ENCODE data around the gene CMIP. TPM values are rescaled to one million over a fixed set of nuclear protein-coding genes. Genes with fewer than 3 reads are reported as not detected.

The CMIP gene
- total and polyA plus RNA-seq, 3 experiments from 2014 or later: 1.0 to 24.4 (median 23.6) TPM

GRCh38 chr16:81665588-81665987, 221.0 kb downstream of the CMIP start:
- Histone ChIP-seq H3K27me3 (ENCODE audit: insufficient read depth, low read length, poor library complexity, severe bottlenecking) (no peaks in the 10 kb centered on the region), H3K4me3 (ENCODE audit: low read length) (no peak overlapping the region), H3K36me3 (ENCODE audit: insufficient read depth, low read length) (peaks cover 33% of the 10 kb centered on the region), H3K9me3 (ENCODE audit: low read length) (no peaks in the 10 kb centered on the region), H3K4me1 (ENCODE audit: insufficient read depth, low read length) (no peaks in the 10 kb centered on the region), H3K27ac (ENCODE audit: low read depth, low read length) (no peak overlapping the region)
- Mint-ChIP-seq H3K9me3 (peaks cover 0 to 3% (median 0%) of the 10 kb centered on the region in 5 donors), H3K4me3 (no peak overlapping the region), H3K27me3 (no peaks in the 10 kb centered on the region), H3K27ac (peak overlapping the region in 7 of 8 donors; percentile 13 to 86 (median 70)), H3K36me3 (peaks cover 9 to 73% (median 9%) of the 10 kb centered on the region in 3 donors), H3K4me1 (peaks cover 0 to 8% (median 2%) of the 10 kb centered on the region in 3 donors)
- ChIA-PET CTCF (no interaction called here), POLR2A (no interaction called here)
- no peak for DNase-seq

GRCh38 chr16:81666113-81666512, 221.5 kb downstream of the CMIP start:
- H3K4me1 ChIP-seq (ENCODE audit: insufficient read depth, low read length): no peaks in the 10 kb centered on the region
- H3K4me3 ChIP-seq (ENCODE audit: low read length): no peak overlapping the region
- no peak for DNase-seq
- CTCF ChIA-PET: interaction anchor here (1.3 kb wide), 1 partner anchor 64 kb away, joined by 3 read pairs; no protein-coding TSS in a partner anchor
- Mint-ChIP-seq H3K27ac (peak overlapping the region in 7 of 8 donors; percentile 11 to 86 (median 70)), H3K36me3 (peaks cover 11 to 72% (median 14%) of the 10 kb centered on the region in 3 donors), H3K9me3 (peaks cover 0 to 3% (median 0%) of the 10 kb centered on the region in 5 donors), H3K4me3 (no peak overlapping the region), H3K4me1 (peaks cover 0 to 8% (median 2%) of the 10 kb centered on the region in 3 donors), H3K27me3 (no peaks in the 10 kb centered on the region)
- peaks cover 30% of the 10 kb centered on the region for H3K36me3 ChIP-seq (ENCODE audit: insufficient read depth, low read length)
- no peak overlapping the region for H3K27ac ChIP-seq (ENCODE audit: low read depth, low read length)
- H3K9me3 ChIP-seq (ENCODE audit: low read length): no peaks in the 10 kb centered on the region
- H3K27me3 ChIP-seq (ENCODE audit: insufficient read depth, low read length, poor library complexity, severe bottlenecking): no peaks in the 10 kb centered on the region
- POLR2A ChIA-PET: no interaction called here

DNA sequence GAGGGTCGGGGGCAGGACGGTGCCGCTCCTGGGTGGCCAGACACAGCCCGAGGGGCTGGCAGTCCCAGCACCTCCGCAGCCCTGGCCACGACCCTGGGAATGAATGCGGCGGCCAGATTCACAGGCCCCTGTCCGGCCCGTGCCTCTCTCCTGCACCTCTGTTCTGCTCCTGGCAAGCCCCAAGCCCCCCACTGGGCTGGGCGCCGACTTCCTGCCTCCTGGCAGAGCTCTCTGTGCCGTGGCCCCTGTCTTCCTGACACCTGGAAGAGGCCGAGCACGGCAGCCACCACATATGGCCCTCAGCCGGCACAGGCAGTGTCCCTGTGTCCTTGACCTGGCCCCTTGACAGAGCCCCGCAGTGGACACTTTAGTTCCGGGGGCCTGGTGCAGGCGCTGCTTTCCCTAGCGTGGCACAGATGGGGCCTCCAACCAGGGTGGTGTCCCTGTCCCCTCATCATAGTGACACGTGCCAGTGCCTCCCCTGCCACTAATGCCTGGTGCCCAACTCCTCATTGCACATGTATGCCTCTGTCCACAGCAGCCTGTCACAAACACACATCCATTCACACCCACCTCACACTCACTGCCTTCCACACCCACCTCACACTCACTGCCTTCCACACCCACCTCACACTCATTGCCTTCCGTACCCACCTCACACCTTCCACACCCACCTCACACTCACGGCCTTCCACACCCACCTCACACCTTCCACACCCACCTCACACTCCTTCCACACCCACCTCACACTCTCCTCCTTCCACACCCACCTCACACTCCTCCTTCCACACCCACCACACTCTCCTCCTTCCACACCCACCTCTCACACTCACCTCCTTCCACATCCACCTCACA, 223.9 kb downstream of the CMIP start:
- peaks cover 0 to 8% (median 2%) of the 10 kb centered on the region in 3 donors for H3K4me1 Mint-ChIP-seq
- DNase-seq: no peak
- no peak overlapping the region for H3K4me3 ChIP-seq (ENCODE audit: low read length)
- H3K4me1 ChIP-seq (ENCODE audit: insufficient read depth, low read length): no peaks in the 10 kb centered on the region
- no peaks in the 10 kb centered on the region for H3K27me3 ChIP-seq (ENCODE audit: insufficient read depth, low read length, poor library complexity, severe bottlenecking)
- no peaks in the 10 kb centered on the region for H3K27me3 Mint-ChIP-seq
- no peaks in the 10 kb centered on the region for H3K9me3 ChIP-seq (ENCODE audit: low read length)
- H3K4me3 Mint-ChIP-seq: no peak overlapping the region
- peak overlapping the region; percentile 52 to 96 (median 74) for H3K27ac Mint-ChIP-seq
- H3K27ac ChIP-seq (ENCODE audit: low read depth, low read length): no peak overlapping the region
- peaks cover 36% of the 10 kb centered on the region for H3K36me3 ChIP-seq (ENCODE audit: insufficient read depth, low read length)
- H3K9me3 Mint-ChIP-seq: peaks cover 0 to 3% (median 0%) of the 10 kb centered on the region in 5 donors
- POLR2A ChIA-PET: no interaction called here
- CTCF ChIA-PET: no interaction called here
- H3K36me3 Mint-ChIP-seq: peaks cover 14 to 67% (median 15%) of the 10 kb centered on the region in 3 donors

- POLR2A ChIA-PET: no interaction called here
- Mint-ChIP-seq H3K4me3 (no peak overlapping the region), H3K36me3 (peaks cover 11 to 65% (median 12%) of the 10 kb centered on the region in 3 donors), H3K4me1 (peaks cover 0 to 8% (median 2%) of the 10 kb centered on the region in 3 donors), H3K27ac (peak overlapping the region; percentile 50 to 96 (median 80)), H3K9me3 (peaks cover 0 to 3% (median 0%) of the 10 kb centered on the region in 5 donors), H3K27me3 (no peaks in the 10 kb centered on the region)
- H3K36me3 ChIP-seq (ENCODE audit: insufficient read depth, low read length): peaks cover 36% of the 10 kb centered on the region
- no peak for DNase-seq
- H3K4me3 ChIP-seq (ENCODE audit: low read length): no peak overlapping the region
- no peaks in the 10 kb centered on the region for H3K9me3 ChIP-seq (ENCODE audit: low read length)
- H3K27me3 ChIP-seq (ENCODE audit: insufficient read depth, low read length, poor library complexity, severe bottlenecking): no peaks in the 10 kb centered on the region
- peak overlapping the region; percentile 33 for H3K27ac ChIP-seq (ENCODE audit: low read depth, low read length)
- H3K4me1 ChIP-seq (ENCODE audit: insufficient read depth, low read length): no peaks in the 10 kb centered on the region
- CTCF ChIA-PET: no interaction called here
These were observed 225.1 kb downstream of the CMIP start for GRCh38 chr16:81669473-81670350.

DNA sequence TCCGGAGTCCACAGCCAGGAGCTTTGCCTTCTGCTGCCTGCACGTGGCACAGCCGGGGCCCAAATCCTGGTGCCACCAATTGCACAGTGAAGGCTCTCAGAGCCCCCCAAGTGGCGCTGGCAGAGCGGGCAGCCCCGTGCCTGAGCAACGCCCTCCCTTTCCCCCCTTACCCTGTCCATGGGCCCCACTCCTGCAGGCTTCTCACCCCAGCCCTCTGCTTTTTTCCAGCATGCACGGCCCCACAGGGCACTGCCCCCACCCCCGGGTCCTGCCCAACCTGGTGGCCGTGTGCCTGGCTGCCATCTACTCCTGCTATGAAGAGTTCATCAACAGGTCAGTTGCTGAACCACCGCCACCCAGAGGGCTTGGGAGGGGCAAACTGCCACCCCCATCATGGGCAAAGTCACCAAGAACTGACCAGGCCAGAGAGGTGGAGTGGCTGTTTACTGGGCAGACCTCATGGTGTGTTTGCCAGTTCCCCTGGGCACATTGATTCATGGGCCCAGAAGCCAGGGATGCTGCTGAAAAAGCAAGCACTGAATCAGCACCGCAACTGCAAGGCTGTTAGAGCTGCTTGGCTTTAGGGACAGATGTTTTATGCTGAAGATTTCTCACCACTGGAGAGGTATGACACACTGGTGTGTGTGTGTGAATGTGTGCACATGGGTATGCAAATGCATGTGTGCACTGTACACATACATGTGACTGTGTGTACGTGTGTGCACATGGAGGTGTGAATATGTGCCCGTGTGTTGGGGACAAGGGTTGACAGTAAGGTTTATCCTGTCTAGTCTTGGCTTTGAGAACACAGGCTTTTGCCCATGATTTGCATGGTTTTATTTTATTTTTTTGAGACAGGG, 227.4 kb downstream of the CMIP start:
- no peak for DNase-seq
- Histone ChIP-seq H3K27ac (ENCODE audit: low read depth, low read length) (no peak overlapping the region), H3K4me1 (ENCODE audit: insufficient read depth, low read length) (no peaks in the 10 kb centered on the region), H3K27me3 (ENCODE audit: insufficient read depth, low read length, poor library complexity, severe bottlenecking) (no peaks in the 10 kb centered on the region), H3K36me3 (ENCODE audit: insufficient read depth, low read length) (peaks cover 40% of the 10 kb centered on the region), H3K4me3 (ENCODE audit: low read length) (no peak overlapping the region), H3K9me3 (ENCODE audit: low read length) (no peaks in the 10 kb centered on the region)
- CTCF ChIA-PET: no interaction called here
- H3K27ac Mint-ChIP-seq: peak overlapping the region in 7 of 8 donors; percentile 34 to 89 (median 68)
- peaks cover 0 to 8% (median 2%) of the 10 kb centered on the region in 3 donors for H3K4me1 Mint-ChIP-seq
- POLR2A ChIA-PET: no interaction called here
- peaks cover 0 to 3% (median 0%) of the 10 kb centered on the region in 5 donors for H3K9me3 Mint-ChIP-seq
- H3K4me3 Mint-ChIP-seq: no peak overlapping the region
- no peaks in the 10 kb centered on the region for H3K27me3 Mint-ChIP-seq
- H3K36me3 Mint-ChIP-seq: peaks cover 10 to 63% (median 11%) of the 10 kb centered on the region in 3 donors

- Histone ChIP-seq H3K4me1 (ENCODE audit: insufficient read depth, low read length) (no peaks in the 10 kb centered on the region), H3K9me3 (ENCODE audit: low read length) (no peaks in the 10 kb centered on the region), H3K4me3 (ENCODE audit: low read length) (no peak overlapping the region), H3K27ac (ENCODE audit: low read depth, low read length) (no peak overlapping the region), H3K36me3 (ENCODE audit: insufficient read depth, low read length) (peaks cover 41% of the 10 kb centered on the region), H3K27me3 (ENCODE audit: insufficient read depth, low read length, poor library complexity, severe bottlenecking) (no peaks in the 10 kb centered on the region)
- CTCF ChIA-PET: no interaction called here
- H3K27me3 Mint-ChIP-seq: no peaks in the 10 kb centered on the region
- H3K36me3 Mint-ChIP-seq: peaks cover 10 to 71% (median 11%) of the 10 kb centered on the region in 3 donors
- H3K9me3 Mint-ChIP-seq: peaks cover 0 to 3% (median 0%) of the 10 kb centered on the region in 5 donors
- H3K4me3 Mint-ChIP-seq: no peak overlapping the region
- POLR2A ChIA-PET: no interaction called here
- peaks cover 0 to 15% (median 4%) of the 10 kb centered on the region in 3 donors for H3K4me1 Mint-ChIP-seq
- peak overlapping the region in 4 of 8 donors; percentile 26 to 84 (median 40) for H3K27ac Mint-ChIP-seq
- DNase-seq: no peak
These were observed 228.8 kb downstream of the CMIP start for GRCh38 chr16:81673432-81673831.

DNA sequence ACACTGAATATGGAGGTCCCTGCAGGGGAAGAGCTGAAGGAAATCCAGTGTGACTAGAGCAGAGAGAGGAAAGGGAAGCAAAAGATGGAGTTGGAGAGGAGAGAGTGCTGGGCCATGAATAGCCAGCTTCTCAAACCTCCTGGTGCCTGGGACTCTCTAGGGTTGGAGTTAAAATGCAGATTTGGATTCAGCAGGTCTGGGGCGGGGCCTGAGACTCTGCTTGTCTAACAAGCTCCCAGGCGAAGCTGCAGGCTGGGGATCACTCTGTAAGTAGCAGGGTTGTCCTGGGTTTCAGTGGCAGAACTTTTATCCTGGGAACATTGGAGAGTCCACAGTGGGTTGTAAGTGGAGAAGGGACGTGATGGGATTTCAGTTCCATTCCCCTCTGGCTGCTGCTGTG, 231.1 kb downstream of the CMIP start:
- H3K4me3 Mint-ChIP-seq: no peak overlapping the region
- Histone ChIP-seq H3K9me3 (ENCODE audit: low read length) (no peaks in the 10 kb centered on the region), H3K4me1 (ENCODE audit: insufficient read depth, low read length) (no peaks in the 10 kb centered on the region), H3K4me3 (ENCODE audit: low read length) (no peak overlapping the region), H3K27me3 (ENCODE audit: insufficient read depth, low read length, poor library complexity, severe bottlenecking) (no peaks in the 10 kb centered on the region), H3K36me3 (ENCODE audit: insufficient read depth, low read length) (peaks cover 53% of the 10 kb centered on the region), H3K27ac (ENCODE audit: low read depth, low read length) (no peak overlapping the region)
- H3K9me3 Mint-ChIP-seq: peaks cover 0 to 2% (median 0%) of the 10 kb centered on the region in 5 donors
- ChIA-PET CTCF (no interaction called here), POLR2A (no interaction called here)
- DNase-seq: no peak
- H3K27me3 Mint-ChIP-seq: no peaks in the 10 kb centered on the region
- H3K27ac Mint-ChIP-seq: peak overlapping the region in 6 of 8 donors; percentile 23 to 70 (median 46)
- peaks cover 0 to 15% (median 9%) of the 10 kb centered on the region in 3 donors for H3K4me1 Mint-ChIP-seq
- H3K36me3 Mint-ChIP-seq: peaks cover 11 to 83% (median 15%) of the 10 kb centered on the region in 3 donors

All from CD8-positive, alpha-beta memory T cell (primary cell).